Activated CD4-positive, CD25-positive, alpha-beta regulatory T cell treated with anti-CD3 and anti-CD28 coated beads, Interleukin-2, amount 50 U/mL, for 24 hours (primary cell): ENCODE data around the gene SETD7.

Source experiments
- ATAC-seq, 2 donors: fragments of 150-1000 bp; cut with Tn5 transposase; one replicate each; pipeline ENCODE4 v1.10.0; 2021; ENCODE audit warnings: mild to moderate bottlenecking in 1 of 2, moderate library complexity in 1 of 2

The SETD7 gene

DNA sequence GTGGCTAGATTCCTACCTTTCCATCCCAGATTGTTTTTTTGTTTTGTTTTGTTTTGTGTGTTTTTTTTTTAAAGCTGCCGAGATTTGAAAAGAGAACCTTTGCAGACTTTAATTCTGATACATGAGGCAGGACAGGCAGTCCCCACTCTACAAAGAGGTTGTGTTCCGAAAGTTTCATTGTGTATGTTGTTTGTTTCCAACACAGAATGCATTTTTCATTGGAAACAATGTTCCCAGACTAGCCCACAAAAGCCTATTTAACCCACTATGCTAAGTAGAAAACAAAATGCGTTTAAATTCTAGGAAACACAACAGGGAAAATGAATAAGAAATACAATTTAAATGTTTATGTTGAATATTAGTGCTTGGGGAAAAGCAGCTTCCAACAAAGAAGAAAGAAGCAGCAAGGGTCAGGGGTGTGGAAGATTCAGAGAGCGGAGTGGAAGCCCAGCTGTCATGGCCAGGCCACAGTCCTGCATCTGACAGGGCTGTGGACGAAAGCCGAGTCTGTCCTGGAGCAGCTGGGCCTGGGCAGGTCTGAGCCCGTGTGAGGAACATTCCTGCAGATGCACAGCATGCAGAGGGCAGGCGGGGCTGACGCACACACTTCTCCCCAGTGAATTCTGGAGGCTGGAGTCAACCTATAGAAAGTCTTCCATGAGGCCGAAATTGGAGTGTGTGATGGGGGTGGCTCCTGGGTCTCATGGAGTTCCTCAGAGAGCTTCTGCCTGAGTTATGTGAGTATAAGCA is 12.4 kb upstream of the SETD7 start:
- no peak for ATAC-seq

DNA sequence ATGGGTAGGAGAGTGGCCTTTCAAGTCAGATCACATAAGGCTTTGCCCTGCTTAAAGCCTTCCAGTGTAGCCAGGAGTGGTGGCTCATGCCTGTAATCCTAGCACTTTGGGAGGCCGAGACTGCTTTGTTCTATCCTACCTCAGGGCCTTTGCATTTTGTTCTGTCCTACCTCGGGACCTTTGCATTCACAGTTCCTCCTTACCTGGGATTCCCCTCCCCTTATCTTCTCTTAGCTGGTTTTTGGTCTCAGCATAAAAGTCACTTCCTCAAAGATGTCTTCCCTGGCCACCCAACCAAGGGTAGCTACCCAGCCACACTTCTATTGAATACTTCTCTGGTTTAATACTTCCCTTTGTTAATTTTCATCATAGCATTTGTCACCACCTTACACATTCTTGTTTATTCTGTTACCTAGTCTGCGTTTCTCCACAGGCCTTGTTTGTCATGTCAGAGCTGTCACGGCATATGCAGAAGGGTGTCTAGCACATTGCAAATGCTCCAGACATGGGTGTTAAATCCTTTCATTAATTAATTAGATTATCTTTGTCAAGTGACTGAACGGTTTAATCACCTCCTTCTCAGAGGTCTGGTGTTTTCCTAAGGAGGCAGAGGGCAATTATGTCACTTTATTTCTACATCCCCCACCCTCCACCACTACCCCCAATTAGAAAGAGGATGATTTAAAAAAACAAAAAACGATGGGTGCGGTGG is 11.3 kb upstream of the SETD7 start:
- ATAC-seq = no peak

DNA sequence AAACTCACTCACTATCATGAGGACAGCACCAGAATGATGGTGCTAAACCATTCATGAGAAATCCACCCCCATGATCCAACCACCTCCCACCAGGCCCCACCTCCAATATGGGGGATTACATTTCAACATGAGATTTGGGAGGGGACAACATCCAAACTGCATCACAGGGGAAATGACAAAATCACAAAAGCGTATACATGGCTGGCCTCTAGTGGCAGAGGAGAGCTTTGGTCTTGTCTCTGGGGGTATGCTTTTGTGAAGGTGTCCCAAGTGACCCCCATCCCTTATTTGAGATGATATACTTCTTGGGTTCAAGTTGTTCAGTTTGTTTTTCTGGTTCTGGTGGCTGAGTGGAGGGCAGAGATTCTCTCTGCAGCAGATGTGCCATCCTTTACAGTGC is 8.5 kb upstream of the SETD7 start:
- no peak for ATAC-seq

DNA sequence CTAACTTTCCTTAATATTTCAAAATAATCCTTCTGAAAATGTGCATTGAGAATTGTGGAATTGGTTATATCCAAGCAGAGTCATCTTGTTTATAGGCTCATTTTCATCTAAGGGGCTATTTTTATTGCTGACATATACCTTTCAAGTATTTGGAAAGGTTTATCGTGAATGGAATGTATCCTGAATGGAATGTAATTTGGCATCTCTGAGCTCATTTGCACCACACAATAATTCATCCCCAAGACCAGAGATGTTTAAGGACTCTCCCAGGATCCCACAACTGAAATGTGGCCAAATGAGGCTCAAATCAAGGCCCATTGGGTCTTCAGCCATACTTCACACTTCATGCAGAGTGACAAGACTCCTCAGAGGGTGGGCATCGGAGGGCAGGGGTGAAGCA is 7.5 kb upstream of the SETD7 start:
- no peak for ATAC-seq

DNA sequence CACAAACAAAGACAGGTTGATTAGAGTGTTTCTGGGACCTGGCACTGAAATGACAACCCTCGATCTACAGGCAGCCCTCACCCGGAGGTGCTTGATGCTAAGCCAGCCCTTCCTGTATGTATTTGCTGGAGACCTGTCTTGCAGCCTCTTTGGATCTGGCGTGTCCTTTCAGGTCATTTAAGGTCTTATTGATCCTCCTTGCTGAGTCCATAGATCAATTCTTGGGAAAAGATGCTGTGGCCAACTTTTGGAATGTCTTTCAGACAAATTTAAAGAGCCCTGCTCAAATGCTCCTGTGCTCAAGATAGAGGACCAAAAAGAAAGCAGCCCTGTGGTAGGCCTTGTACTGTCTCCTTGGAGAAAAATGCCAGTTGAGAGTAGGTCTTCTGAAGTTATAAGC is 6.8 kb upstream of the SETD7 start:
- no peak for ATAC-seq

DNA sequence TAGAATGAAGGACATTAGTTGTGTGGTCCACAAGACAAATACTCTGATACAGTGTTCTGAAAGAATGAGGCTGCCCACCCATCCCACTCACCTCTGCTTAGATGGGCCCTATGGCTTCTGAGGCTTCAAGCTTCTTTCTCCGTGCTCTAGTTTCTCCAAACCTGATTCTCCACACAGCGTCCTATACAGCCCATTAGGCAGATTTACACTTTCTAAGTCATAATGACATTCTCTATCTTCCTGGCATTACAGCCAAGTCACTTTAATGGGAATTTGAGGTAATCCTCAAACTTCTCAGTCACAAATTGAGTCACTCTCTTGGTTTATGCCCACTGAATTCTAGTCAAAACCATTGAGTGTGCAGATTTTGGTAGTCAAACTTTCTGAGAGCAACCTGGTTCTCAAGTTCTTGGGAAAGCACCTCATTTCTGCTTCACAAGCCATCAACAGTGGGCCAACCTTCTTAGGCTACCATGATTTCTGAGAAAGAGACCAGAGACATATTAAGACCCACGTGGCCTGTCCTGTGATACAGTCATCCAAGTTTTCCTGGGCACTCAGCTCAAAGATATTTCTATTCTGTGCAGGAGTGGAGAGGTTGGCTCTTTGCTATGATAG is 6.2 kb upstream of the SETD7 start:
- no peak for ATAC-seq

DNA sequence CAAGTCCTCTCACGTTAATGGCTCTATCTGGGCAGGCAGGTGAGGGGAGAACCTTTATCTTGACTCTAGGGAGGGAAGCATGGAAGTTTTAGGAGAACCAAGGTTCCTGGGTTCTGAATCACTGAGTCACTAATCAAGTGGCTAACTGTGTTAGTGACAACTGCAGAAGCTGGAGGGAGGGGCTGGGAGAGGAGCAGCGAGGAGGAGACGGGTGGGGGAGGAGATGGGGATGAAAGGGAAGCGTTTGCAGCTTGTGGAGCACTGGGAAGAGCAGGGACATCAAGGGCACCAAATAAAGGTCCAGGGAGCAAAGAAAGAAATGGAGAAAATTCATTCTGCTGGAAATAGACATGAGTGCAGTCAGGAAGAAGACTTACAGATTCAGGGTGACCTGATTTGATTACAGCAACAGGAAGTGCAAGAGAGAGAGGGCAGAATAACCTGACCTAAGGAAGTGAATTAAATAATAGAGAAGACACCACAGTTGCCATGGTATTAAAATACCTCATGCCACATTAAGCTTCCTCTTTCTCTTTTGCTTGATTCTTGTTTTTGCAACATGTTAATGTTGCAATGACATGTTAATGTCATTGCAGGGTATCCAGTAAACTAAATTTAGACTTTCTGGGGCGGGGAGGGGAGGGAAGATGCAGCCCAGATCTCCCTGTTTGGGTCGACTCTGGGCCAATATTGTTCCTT is 4.5 kb upstream of the SETD7 start:
- peak; percentile 33 to 38 for ATAC-seq

DNA sequence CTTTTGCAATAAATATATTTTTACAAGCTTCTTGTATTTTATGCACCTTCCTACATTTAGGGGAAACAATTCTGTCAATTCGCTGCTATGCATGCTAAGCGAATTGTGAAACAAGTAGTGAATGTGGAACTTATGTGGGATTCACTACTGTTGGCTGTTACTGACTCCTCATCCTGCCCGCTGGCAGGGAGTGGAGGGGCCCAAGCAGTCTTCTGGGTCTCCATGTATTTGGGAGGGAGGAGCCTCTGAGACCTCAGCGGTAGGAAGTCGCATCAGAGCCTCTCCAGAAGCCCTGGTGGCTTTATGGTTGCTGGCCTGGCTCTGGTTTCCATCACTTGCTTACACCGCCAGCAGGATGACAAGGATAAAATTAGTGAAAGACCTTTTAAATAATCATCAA is 3.7 kb upstream of the SETD7 start:
- no peak for ATAC-seq

DNA sequence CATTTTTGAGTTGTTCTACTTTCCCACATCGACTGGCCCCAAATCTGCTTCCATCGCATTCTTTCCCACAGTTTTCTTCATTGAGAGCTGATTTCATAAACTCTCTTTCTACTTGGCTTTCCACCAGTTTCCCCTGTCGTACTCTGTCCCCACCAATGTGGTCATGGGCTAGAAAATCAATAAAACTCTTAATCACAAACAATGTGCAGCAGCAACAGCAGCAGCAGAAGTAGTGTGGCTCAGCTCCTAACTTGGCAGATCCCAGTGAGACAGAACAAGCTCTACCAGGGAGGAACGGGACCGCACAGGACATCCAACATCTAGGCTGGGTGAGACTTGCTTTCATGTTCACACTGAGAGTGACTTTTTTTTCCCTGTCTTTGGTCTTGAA is 3.1 kb upstream of the SETD7 start:
- no peak for ATAC-seq

DNA sequence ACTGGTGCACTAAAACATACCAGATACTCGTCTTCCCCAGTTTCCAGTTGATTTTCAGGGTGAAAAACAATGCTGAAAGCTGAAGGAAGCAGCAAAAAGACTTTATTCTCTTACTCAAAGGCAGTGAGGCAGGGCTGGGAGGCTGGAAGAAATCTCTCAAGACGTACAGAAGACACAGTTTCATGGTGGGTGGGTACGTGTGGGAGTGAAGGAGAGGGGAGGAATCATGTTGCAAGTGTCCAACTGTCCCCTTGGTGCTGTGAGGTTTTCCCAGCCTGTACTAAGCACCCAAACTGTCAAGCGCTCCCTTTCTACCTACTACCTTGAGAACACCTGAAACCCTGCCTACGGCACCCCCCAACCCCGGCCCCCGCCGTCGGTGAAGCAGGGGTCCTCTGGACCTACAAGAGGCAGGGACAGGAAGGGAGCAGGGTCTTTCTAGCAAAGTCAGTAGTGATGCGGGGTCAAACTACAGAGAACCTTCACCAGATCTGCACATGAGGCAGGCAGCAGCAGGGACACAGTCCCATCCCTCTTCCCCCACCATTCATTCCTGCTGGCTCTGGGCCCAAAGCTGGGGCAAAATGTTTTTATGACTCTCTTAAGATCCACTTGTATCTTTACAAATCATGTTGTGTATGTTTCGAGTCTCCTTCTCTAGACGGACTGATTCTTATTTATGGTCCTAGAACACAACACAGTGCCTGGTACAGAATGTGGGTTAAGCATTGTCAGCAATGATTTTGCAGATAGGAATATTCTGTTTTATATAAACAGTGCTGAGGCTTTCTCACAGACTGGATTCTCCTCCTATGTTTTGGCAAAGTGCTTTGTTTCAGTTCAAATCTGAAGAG is 2.4 kb upstream of the SETD7 start:
- ATAC-seq = no peak

DNA sequence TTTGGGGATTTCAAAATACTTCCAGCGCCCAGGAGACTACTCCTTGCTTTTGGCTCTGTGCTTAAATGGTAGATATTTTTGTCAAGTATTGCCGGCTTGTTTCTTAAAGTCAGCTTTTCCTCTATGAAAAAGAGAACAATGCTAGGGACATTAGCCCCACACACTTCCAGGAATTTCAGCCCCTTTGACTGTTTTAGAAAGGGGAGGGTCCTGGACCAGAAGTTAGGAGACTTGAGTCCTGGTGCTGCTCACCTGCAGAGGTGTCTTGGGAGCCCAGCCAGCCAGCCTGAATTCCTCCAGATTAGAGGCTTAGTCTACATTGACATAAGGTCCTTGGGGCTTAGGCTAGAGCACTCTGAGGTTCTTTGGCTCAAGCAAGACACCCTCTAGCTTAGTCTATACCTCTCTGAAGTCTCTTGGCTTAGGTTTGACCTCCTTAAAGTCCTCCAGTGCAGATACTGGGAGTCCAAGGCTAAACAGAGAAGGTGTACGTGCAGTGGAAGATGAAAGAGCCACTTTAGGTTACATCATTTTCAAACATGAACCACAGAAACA is 1.6 kb upstream of the SETD7 start:
- no peak for ATAC-seq

DNA sequence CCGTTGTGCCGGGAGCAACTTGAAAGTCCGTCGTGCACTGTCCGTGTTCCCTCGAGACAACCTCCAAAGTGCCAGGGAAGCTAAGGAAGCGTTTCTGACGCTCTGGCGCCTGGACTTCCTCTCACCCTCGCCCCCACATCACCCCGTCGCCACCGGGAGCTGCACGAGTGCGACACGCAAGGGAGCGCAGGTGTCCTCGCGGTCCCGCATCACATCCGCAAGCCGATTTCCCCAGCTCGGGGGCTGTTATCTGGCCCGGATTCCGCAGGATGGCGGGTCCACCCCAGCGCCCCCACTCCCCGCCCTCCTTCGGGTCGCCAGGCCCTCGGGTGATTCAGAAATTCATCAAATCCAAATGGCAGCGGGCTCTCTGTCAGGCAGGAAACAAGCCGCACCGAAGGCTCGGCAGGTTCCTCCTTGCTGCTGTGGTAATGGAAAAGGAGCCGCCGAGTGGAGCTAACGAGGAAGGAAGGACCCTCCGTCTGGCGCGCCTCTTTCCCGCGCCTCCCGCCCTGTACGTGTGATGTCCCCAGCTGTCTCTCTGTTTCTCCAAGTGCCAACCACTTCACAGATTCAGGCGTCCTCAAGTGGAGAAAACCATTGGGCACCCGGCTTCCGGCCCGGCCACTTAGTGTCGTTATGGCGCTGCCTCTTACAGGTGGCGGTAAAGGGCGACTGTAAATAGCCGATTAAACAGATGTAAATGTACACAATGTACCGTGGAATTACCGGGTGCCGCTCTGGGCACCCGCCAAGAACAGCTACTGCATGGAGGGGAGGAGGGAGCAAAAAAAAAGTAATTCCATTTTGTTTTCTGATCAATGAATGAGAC is 921 bp upstream of the SETD7 start:
- ATAC-seq = peak; percentile 21 to 37

DNA sequence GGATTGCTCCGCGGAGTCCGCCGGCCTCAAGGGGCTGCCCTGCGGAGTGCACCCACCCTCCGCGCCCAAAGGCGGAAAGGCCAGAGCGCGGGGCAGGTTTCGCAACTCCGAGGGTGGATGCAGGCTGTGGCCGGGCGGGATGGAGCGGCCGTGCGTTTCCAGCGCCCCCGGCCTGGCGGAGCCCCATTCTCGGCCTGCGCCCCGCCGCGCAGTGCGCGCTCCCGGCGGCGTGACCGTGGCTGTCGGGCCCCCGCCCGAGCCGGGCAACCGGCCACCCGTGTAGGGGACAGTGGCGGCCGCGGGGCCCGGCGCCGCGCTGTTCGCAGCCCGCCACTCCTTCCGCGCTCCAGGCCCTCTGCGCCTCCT is 331 bp downstream of the SETD7 start:
- ATAC-seq = peak; percentile 2 to 13

DNA sequence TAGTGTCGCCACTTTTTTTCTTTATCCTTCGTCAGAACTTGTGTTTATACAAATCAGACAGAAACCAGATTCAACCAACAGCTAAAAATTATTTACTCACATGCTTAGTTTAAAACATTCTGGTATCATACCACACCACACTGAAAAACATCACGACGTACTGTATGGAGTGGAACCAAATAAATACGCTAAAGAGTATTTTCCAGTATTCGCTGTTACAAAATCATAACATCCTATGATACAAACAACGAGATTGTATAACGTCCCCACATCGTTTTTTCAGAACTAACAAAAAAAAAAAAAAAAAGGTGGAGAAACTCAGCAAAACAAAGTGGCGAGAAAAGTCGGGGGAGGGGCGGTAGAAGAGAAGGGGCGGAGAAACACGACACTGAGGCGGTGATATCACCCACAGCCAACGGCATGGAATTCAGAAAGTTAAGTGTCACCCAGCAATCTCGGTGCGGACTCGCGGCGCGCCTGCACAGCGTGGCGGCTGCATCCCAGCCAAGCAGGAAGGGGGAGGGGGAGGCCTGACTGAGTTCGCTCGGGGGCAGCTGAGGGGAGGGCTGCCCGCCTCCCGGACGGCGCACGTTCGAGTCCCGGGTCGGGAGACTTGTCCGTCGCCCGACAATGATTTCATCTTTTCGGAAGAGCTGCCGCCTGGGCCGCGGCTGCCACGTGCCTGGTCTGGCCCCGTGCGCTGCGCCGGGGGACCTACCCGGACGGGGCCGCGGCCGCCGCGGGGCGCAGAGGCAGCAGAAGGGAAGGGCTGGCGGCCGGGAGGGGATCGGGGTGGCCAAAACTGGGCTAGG is 920 bp downstream of the SETD7 start:
- ATAC-seq = peak; percentile 71 to 72

DNA sequence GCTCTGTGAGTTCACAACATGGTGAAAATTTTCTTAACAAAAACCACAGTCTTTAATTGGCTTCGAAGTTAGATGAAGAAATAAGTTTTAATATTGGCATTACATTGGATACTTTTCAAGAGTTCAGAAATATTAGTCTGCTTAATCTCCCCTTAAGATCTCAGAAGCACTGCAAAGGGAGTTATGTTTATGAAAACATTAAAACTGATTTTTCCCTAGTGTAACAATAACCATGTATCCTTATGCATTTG is 1.5 kb downstream of the SETD7 start:
- ATAC-seq = no peak

DNA sequence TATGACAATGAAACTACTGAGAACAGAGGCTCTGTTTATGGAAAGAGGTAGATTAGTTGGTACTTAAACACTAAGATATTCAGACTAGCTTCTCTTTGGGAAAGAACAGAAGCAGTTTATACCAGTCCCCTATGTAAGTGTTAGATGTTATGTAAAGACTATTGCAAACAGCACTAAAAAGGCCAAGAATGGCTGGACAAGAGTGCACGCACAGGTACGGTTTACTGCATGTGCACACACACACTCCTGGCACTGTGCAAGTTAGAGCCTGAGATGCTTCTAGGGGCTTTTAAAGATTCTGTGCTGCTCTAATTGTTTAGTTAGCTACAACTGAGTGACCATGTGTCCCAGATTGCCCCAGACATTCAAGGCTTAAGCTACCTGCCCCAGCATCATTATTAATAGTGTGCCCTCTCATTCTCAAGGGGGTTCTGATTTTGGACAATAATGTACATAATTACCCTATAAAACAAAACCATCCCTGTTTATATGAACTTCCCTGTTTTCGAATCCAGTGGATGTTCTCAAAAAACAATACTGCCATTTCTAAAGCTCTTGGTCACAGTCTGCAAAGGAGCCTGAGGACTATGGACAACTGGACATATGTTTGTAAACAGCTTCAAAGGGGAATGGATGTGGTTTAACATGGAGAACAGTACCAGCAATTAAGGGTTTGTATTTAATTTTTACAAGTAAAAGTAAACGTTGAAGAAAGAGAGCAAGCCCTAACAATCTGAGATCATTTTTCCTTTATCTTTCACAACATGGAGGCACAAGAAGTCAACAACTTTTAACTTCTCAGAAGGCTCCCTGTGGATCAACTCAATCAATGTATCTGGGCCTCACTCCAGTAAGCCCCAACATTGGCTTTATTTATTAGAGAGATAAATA is 2.0 kb downstream of the SETD7 start:
- no peak for ATAC-seq

DNA sequence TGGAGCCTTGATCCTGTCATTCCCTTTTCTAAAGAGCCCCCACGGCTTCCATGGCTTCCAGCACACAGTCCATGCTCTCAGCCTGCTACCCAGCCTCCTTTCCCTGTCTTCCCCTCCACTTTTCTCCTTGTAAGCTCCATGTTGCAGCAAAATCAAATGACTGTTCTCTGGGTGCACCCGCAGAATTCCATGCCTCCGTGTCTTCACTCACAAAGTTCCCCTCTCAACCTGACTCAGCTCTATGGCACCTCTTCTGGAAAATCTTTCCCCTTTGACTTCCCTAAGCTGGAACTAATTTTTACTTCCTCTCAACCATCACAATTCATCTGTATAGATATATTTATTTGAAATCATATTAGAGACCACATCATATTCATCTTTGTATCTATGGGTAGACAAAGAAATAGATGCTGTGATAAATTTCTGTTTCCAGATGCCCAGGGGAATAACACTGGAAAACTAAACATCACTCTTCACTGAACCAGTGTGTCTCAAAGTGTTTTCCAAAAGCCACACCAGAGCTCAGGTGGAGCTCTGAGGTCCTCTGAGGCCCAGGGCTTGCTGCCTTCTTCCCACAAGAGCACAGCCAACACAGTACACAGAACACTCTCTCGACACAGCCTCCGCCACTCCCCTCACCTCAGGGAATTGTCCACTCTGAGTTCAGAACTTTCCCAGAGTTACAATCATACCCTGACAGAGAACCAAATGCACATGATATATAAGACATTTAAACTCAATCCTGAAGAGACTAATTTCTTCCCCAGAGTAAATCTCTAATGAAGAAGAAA is 3.3 kb downstream of the SETD7 start:
- no peak for ATAC-seq

DNA sequence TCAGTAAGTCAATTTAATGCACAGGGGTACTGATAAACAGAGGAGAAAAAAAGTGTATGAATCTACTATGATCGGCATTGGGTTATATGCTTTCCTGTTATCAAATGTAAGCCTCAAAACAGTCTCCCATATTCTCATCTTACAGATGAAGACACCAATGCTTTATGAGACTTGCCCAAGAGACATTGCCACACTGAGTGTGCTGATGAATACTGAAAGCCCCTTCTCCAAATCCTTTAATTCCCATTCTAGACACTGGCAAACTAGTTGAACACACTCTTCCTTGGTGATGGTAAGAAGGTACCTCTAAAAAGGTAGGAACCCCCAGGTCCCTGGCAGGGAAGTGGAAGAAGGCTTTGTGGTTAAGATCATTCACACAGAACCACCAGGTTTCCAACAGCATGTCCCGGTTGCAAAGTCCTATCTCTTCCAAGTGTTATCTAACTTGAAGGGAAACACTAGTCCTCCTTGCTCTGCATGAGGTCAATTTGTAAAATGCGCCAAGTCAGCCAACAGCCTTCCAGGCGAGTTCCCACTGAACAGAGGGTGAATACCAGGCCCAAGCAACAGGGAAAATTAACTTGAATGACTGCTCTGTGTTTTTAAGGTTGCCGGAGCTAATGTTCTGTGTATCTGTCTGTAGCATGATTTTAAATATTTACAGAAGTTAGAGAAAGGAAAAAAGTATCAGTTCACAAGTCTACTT is 5.1 kb downstream of the SETD7 start:
- no peak for ATAC-seq
